GM19025 (cell line): ENCODE measurements around the gene PALM3.
A peak's percentile ranks its signal among the peaks of the same experiment; 100 is the strongest.
"Not testable (repeated sequence)": the region's sequence is repeated elsewhere in the genome, so short reads cannot be mapped to it uniquely, and the experiment has no call there.

Source experiments
- ATAC-seq: cut with Tn5 transposase; IDR thresholded peaks from one replicate; pipeline ENCODE4 v1.9.1; 2021; ENCODE audit warnings: mild to moderate bottlenecking, low read depth, moderate library complexity; ENCODE audit not compliant: unreplicated experiment

PALM3 gene

DNA sequence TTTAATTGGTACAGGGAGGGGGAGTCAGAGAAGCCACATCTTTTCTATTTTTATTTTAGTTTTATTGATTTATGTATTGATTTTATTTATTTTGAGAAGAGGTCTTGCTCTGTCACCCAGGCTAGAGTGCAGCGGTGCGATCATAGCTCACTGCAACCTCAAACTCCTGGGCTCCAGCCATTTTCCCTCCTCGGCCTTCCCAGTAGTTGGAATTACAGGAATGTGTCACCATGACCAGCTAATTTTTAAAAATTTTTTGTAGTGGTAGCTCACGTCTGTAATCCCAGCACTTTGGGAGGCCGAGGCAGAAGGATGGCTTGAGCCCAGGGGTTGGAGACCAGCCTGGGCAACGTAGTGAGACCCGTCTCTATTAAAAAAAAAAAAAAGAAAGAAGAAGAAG, 26.2 kb downstream of the PALM3 start:
- ATAC-seq, result no peak

DNA sequence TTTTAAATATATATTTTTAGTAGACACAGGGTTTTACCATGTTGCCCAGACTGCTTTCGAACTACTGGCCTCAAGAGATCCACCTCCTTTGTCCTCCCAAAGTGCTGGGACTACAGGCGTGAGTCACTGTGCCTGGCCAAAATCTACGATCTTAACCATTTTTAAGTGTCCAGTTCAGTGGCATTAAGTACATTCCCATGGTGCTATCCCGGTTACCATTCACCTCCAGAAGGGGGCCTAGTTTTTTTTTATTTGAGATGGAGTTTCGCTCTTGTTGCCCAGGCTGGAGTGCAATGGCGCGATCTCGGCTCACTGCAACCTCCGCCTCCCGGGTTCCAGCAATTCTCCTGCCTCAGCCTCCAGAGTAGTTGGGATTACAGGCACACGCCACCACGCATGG, 26.7 kb downstream of the PALM3 start:
- ATAC-seq, result not testable (repeated sequence)

DNA sequence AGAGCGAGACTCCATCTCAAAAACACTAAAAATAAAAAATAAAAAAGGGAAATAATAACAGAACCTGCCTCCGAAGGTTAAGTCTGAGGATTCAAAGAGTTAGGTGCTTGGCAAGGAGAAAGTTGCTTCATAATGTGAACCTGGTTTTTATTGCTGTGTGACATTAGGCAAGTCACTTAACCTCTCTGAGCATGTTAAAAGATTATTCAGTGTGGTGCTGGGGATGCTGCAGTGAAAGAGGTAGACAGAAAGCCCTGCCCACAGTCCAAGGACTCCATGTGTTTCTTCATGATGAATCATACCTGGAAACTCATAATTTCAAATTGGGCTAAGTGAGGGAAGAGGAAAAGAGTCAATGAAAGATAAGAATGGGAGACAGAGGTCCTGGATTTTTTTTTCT, 27.9 kb downstream of the PALM3 start:
- ATAC-seq, result no peak

DNA sequence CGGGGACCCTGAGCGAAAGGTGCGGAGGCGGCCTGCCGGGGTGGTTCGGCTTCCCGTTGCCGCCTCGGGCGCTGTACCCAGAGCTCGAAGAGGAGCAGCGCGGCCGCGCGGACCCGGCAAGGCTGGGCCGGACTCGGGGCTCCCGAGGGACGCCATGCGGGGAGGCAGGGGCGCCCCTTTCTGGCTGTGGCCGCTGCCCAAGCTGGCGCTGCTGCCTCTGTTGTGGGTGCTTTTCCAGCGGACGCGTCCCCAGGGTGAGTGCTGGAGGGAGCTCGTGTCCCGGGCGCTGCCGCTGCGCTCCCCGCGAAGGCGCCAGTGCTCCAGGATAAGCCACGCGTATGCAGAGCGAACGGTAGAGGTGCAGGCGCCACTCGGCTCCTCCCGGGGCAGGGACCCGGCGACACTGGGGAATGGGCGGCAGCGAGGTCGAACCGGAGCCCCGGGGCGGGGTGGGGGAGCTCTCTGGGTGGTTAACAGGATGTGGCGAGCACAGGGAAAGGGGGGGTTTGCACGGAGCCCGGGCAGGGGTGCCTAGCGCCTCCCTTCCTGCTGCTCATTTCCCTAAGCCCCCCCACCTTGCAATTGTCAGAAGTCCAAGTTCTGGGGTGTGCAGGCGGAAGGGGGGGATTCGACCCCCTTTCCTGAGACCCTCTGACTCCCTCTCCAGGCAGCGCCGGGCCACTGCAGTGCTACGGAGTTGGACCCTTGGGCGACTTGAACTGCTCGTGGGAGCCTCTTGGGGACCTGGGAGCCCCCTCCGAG, 30.0 kb downstream of the PALM3 start, which contains the start of gene IL27RA:
IL27RA (plus strand) TSS at position 44 of the 762 bp plus-strand sequence; CDS start at position 155, 111 bp downstream.
- no peak for ATAC-seq

DNA sequence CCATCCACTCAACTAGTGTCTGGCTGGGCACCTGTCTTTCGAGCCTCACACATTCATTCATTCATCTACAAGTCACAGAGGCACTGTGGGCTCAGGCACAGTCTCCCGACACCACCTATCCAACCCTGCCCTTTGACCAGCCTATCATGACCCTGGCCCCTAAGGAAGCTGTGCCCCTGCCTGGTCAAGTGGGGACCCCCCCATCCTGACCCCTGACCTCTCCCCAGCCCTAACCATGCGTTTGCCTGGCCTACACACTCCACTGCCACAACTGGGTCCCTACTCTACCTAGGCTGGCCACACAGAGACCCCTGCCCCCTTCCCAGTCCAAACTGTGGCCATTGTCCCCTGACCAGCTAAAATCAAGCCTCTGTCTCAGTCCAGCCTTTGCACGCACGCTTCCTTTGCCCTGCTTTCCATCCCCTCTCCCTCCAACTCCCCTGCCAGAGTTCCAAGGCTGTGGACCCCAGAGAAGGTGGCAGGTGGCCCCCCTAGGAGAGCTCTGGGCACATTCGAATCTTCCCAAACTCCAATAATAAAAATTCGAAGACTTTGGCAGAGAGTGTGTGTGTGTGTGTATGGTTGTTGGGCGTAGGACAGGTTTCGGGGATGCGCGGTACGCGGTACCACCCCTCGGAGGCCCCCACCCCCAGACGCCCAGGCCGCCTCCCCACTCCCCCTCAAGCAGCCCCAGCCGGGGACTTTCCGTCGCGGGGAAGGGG, 30.7 kb downstream of the PALM3 start:
- ATAC-seq, result no peak

DNA sequence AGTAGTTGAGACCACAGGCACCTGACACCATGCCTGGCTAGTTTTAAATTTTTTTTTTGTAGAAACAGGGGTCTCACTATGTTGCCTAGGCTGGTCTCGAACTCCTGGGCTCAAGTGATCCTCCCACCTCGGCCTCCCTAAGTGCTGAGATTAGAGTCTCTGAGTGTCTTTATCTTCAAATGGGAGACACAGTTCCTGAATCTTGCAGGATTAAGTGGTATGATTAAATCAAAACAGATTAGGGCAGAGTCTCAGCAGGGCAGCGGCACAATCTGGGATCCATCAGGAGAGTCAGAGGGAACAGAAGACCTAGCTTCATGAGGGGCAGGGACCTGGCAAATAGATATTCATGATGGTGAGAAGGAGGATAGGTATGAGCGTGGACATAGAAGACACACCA, 33.0 kb downstream of the PALM3 start:
- ATAC-seq, result no peak

DNA sequence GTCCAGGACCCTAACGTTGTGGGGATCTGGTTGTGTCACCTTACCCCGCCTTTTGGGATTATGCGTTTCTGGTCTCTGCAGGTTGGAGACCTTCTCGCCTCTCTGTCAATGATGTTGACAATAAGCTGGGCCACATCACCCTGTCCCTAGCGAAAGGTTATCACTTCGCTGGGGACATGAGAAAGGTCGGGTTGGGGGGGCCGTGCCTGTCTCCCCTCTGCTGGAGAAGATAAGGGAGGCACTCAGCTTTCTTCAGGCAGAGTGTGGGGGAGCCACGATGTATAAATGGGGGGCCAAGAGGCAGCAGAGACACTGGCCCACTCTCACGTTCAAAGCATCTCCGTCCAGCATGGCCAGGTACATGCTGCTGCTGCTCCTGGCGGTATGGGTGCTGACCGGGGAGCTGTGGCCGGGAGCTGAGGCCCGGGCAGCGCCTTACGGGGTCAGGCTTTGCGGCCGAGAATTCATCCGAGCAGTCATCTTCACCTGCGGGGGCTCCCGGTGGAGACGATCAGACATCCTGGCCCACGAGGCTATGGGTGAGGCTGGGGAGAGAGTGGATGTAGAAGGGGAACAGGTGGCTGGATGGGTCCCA, 33.9 kb downstream of the PALM3 start, which contains the start of gene RLN3:
RLN3 (plus strand) TSS at position 293 of the 595 bp plus-strand sequence; CDS start at position 350, 57 bp downstream.
- no peak for ATAC-seq

DNA sequence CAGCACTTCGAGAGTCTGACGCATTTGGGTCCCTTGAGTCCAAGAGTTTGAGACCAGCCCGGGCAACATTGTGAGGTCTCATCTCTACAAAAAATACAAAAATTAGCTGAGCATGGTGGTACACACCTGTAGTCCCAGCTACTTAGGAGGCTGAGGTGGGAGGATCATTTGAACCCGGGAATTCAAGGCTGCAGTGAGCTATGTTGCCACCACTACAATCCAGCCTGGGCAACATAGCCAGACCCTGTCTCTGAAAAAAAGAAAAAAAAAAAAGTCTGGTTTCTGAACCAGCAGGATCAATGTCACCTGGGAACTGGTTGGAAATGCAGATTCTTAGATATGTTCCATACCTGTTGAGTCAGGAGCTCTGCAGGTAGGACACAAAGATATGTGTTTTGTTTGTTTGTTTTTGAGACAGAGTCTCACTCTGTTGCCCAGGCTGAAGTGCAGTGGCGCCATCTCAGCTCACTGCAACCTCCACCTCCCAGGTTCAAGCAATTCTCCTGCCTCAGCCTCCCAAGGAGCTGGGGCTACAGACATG, 35.2 kb downstream of the PALM3 start:
- not testable (repeated sequence) for ATAC-seq

DNA sequence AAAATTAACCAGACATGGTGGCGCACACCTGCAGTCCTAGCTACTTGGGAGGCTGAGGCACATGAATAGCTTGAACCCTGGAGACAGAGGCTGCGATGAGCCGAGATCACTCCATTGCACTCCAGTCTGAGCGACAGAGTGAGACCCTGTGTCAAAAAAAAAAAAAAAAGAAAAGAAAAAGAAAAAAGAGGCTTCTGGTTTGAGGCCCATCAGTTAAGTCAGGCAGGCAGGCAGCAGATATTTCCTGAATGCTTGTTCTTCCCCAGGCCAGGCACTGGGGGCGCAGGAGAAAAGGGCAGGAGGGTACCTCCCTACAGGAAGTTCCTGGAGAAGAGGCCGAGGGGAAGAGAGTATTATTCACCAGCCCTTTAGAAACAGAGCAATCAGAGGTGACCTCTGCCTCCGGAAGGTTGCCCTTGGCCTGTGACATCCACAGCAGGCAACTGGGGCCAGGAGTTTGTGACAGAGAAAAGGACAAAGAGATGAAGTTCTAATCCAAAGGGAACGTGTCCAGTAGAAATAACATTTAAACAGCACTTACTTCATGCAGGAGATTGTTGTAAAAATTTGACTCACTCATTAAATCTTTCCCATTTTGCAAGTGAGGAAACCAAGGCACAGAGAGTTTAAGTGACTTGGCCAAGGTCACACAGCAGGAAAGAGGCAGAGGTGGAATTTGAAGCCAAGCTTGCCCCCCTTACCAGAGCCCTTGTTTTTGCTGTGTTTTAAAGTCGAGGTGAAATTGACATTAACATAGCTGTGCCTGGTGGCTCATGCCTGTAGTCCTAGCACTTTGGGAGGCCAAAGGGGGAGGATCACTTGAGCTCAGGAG, 38.3 kb downstream of the PALM3 start:
- no peak for ATAC-seq

DNA sequence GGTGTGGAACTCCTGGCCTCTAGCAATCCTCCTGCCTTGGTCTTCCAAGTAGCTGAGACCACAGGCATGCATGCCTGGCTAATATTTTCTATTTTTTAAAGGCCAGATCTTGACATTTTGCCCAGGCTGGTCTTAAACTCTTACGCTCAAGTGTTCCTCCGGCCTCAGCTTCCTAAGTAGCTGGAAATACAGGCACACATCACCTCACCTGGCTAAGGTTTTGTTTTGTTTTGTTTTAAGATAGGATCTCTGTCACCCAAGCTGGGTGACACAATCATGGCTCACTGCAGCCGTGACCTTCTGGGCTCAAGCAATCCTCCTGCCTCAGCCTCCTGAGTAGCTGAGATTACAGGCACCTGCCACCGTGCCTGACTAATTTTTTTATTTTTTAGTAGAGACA, 39.4 kb downstream of the PALM3 start:
- no peak for ATAC-seq

DNA sequence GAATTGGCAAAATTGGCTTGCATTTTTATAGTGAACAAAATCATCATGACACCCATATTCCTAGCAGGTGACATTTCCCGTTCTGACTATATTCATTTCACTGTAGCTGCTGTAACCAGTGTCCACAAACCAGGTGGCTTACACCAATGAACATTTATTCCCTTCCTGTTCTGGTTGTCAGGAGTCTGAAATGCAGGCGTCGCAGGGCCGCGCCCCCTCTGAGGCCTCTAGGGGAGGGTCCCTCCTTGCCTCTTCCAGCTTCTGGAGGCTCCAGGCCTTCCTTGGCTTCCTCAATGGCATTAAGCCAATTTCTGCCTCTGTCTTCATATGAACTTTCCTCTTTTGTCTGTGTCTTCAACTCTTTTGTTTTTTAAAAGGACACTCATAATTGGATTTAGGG, 40.4 kb downstream of the PALM3 start:
- no peak for ATAC-seq

DNA sequence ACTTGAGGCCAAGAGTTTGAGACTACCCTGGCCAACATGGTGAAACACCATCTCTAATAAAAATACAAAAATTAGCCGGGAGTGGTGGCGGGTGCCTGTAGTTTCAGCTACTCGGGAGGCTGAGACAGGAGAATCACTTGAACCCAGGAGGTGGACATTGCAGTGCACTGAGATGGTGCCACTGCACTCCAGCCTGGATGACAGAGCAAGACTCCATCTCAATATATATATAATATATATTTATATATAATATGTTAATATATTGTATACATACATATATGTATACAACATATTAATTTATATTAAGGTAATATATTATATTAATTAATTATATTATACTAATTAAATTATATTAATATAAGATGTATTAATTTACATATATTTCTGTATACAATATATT, 42.1 kb downstream of the PALM3 start:
- not testable (repeated sequence) for ATAC-seq

DNA sequence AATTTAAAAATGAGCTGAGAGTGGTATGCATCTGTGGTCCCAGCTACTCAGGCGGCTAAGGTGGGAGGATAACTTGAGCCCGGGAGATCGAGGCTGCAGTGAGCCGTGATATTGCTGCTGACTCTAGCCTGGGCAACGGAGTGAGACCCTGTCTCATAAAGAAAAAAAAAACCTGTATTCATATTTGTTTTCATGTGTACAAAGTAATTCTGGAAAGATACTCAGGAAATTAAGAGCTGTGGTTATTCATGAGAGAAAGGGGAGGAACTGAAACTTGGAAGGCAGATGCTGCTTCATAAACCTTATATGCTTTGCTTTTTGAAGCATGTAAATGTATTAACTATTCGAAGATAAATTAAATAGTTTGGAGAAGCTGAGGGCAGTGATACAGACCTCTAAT, 42.8 kb downstream of the PALM3 start:
- no peak for ATAC-seq

DNA sequence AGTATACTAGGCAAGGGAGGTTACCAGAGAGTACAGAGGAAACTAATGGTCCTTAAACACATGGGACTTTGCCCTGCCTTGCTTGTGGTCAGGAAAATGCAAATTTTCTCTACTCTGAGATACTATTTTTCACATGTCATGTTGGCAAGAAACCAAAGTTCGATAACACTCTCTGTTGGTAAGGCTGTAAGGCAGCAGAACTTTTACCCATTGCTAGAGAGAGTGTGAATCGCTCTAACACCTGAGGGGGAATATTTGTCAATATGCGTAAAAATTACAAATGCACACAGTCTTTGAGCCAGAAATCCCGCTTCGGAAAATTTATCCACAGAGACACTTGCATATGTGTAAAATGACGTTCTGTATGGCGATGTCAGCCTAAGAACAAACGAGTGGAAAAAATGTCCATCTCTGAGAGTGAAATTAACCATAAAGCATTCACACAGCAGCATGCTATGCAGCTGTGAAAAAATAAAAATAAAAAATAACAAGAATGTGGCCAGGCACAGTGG, 46.3 kb downstream of the PALM3 start:
- ATAC-seq, result peak; percentile 84

DNA sequence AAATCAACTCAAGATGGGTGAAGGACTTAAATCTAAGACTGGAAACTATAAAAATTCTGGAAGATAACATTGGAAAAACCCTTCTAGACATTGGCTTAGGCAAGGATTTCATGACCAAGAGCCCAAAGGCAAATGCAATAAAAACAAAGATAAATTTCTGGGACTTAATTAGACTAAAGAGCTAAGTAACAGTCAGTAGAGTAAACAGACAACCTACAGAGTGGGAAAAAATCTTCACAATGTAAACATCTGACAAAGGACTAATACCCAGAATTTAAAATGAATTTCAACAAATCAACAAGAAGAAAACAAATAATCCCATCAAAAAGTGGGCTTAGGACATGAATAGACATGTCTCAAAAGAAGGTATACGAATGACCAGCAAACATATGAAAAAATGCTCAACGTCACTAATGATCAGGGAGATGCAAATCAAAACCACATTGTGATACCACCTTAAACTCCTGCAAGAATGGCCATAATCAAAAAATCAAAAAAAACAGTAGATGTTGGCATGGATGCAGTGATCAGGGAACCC, 49.4 kb downstream of the PALM3 start:
- no peak for ATAC-seq

DNA sequence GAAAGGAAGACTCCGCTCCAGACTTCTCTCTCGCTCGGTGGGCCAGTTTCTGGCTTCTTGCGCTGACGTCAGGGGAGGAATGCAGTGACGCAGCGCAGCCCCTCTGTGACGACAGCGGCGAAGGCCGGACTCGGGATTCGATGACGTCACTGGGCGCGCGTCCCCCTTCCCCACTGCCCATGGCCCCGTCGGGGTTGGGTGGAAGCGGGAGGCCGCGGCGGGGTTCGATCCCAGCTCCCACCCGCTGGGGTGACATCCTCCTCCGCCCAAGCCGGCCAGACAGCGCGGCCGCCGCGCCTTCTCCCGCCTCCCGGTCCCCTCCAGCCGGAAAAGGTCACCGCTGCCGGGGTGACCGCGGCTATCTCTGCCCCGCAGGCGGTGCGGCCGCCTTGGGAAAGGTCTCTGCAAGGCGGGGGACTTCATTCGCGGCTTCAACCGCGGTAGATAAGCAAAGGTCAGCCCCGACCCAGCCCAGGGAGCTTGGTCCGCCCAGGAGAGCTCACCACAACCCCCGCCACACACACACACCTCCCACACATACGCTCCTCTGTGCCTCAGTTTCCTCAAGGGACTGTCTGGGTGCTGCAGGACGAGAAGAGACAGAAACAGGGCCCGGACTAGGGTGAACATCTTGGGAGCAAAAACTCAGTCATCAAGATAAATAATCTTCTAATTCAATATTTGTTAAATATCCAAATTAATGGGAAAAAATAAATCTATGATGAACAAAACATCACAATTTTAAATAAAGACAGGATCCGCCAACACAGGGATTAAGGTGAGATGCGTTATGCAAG, 54.9 kb downstream of the PALM3 start:
- ATAC-seq, result peak; percentile 19

DNA sequence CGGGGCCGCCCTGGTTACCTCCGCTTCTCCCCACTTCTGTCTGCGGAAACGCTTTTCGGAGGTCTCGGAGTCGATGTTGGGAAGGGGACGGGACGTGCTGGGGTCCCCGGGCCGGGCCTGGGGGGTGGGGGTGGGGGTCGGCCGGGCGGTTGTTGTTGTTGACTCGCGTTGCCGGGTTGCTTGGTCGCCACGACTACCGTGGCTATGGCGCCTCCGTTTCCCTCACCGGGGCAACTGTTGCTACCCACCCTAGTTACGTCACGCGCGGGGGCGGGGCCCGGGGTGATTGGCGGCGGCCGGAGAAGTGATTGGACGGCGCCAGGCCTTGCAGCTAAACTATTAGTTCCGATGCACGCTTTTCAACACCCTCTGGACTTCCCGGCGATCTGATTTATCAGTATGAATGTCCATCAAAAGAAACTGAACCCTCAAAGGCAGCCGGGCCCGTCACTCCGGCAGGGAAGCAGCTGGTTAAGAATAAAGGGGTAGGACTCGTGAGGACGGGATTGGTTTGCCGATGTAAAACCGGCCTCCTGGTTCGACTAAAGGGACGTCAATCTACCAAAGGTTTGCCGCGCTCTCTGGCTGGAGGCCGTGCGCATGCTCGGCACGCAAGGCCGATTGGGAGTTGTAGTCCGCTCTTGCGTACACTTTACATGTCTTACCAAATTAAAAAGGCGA, 55.7 kb downstream of the PALM3 start, which contains the start of gene RFX1:
RFX1 (minus strand) TSS at position 236 of the 681 bp plus-strand sequence. CDS start 12,477 bp downstream, outside the sequence.
- peak; percentile 73 for ATAC-seq
